GM18508 (cell line): ENCODE measurements around the gene DHRS4L2.
"Not testable (repeated sequence)": the region's sequence is repeated elsewhere in the genome, so short reads cannot be mapped to it uniquely, and the experiment has no call there.

Source experiments
- ATAC-seq: cut with Tn5 transposase; IDR thresholded peaks from one replicate; pipeline ENCODE4 v1.9.1; 2021; ENCODE audit warnings: moderate number of reproducible peaks; ENCODE audit not compliant: insufficient read depth, unreplicated experiment

The DHRS4L2 gene

GRCh38 chr14:23988607-23989363, at the start of gene DHRS4L2:
TSS of gene DHRS4L2 (plus strand) at chr14:23988929. CDS start at chr14:23988948, 19 bp downstream.
- peak; percentile 39 for ATAC-seq

- ATAC-seq: no peak
These were observed 49.0 kb upstream of the DHRS4L2 start for GRCh38 chr14:23939607-23940326.

GRCh38 chr14:23941230-23941629, 47.5 kb upstream of the DHRS4L2 start:
- no peak for ATAC-seq

GRCh38 chr14:23941669-23942068, 47.1 kb upstream of the DHRS4L2 start:
- ATAC-seq: no peak

GRCh38 chr14:23942587-23942986, 46.1 kb upstream of the DHRS4L2 start:
- no peak for ATAC-seq

- ATAC-seq: not testable (repeated sequence)
These were observed 39.7 kb upstream of the DHRS4L2 start for GRCh38 chr14:23949069-23949468.

- ATAC-seq: no peak
These were observed 38.2 kb upstream of the DHRS4L2 start for GRCh38 chr14:23950411-23951135.

GRCh38 chr14:23951136-23951466, 37.6 kb upstream of the DHRS4L2 start:
- ATAC-seq: not testable (repeated sequence)

- ATAC-seq: no peak
These were observed 37.0 kb upstream of the DHRS4L2 start for GRCh38 chr14:23951590-23952201.

GRCh38 chr14:23953116-23953463, 35.6 kb upstream of the DHRS4L2 start:
- not testable (repeated sequence) for ATAC-seq

- peak; percentile 69 for ATAC-seq
These were observed 35.1 kb upstream of the DHRS4L2 start, which contains the start of gene DHRS4 for GRCh38 chr14:23953464-23954278. TSS of gene DHRS4 (plus strand) at chr14:23953770. CDS start at chr14:23953789, 19 bp downstream.

- not testable (repeated sequence) for ATAC-seq
These were observed 34.5 kb upstream of the DHRS4L2 start for GRCh38 chr14:23954279-23954614.

- not testable (repeated sequence) for ATAC-seq
These were observed 33.8 kb upstream of the DHRS4L2 start for GRCh38 chr14:23954965-23955364.

GRCh38 chr14:23955811-23956210, 32.9 kb upstream of the DHRS4L2 start:
- ATAC-seq: not testable (repeated sequence)

- ATAC-seq: not testable (repeated sequence)
These were observed 30.7 kb upstream of the DHRS4L2 start for GRCh38 chr14:23957913-23958569.

GRCh38 chr14:23960899-23961298, 27.8 kb upstream of the DHRS4L2 start:
- not testable (repeated sequence) for ATAC-seq

- ATAC-seq: not testable (repeated sequence)
These were observed 27.0 kb upstream of the DHRS4L2 start for GRCh38 chr14:23961704-23962103.

GRCh38 chr14:23969130-23969480, 19.6 kb upstream of the DHRS4L2 start:
- ATAC-seq: not testable (repeated sequence)
